Activated naive CD8-positive, alpha-beta T cell (primary cell): Measurements from ENCODE around the gene NCOA3.
"Not testable (repeated sequence)": the region's sequence is repeated elsewhere in the genome, so short reads cannot be mapped to it uniquely, and the experiment has no call there.

ENCODE experiments used
- H3K27ac Mint-ChIP-seq: one replicate; pipeline ENCODE4 v1.8.0; 2021; ENCODE audit warnings: mixed read lengths
- H3K27me3 Mint-ChIP-seq: one replicate; pipeline ENCODE4 v1.8.0; 2021; ENCODE audit warnings: mixed read lengths
- H3K36me3 Mint-ChIP-seq: one replicate; pipeline ENCODE4 v1.8.0; 2021; ENCODE audit warnings: mixed read lengths
- H3K4me1 Mint-ChIP-seq: one replicate; pipeline ENCODE4 v1.8.0; 2021; ENCODE audit warnings: low read depth, mixed read lengths
- H3K4me3 Mint-ChIP-seq: one replicate; pipeline ENCODE4 v1.8.0; 2021; ENCODE audit warnings: mild to moderate bottlenecking, mixed read lengths
- H3K9me3 Mint-ChIP-seq: one replicate; pipeline ENCODE4 v1.8.0; 2021; ENCODE audit warnings: low read depth, mixed read lengths

Gene NCOA3

DNA sequence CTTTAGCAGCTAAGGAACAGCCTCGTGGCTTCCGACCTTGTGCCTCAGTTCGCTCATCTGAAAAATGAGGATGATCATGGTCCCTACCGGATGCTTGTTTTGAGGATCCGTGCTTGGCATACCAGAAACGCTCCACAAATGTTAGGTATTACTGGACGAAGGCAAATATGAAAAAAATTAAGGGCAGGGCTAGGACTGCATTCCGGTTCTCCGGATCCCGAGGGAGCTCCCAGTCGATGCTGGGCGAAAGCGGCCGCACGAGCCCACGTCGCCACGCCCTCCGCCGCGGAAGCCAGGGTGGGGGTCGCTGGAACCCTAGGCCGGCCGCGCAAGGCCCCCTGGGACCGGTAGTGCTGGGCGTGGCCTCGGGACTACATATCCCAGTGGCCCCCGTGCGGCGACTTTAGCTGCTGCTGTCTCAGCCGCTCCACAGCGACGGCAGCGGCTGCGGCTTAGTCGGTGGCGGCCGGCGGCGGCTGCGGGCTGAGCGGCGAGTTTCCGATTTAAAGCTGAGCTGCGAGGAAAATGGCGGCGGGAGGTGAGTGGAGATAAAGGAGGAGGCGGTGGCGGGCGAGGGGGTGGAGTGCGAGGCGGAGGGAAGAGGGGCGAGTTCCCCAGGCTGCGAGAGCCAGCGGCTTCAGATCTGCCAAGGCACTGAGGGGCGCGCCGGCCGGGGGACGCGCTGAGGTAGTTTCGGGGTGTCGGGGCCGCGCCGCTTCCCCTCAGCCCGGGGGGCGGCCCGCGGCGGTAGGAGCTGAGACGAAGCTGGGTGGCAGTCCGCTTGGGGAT is at the start of gene NCOA3:
Gene NCOA3, plus strand, starts transcription at position 406 of the 789 bp plus-strand sequence. CDS start 120,361 bp downstream, outside the sequence.
- H3K4me3 Mint-ChIP-seq: peak within 1 kb of the TSS; percentile 94
- peak within 1 kb of the TSS; percentile 96 for H3K27ac Mint-ChIP-seq
- no peaks in the 10 kb centered on the region for H3K9me3 Mint-ChIP-seq
- H3K4me1 Mint-ChIP-seq: peaks cover 45% of the 10 kb centered on the region
- peaks cover 12% of the 10 kb centered on the region for H3K36me3 Mint-ChIP-seq
- H3K27me3 Mint-ChIP-seq: no peaks in the 10 kb centered on the region

DNA sequence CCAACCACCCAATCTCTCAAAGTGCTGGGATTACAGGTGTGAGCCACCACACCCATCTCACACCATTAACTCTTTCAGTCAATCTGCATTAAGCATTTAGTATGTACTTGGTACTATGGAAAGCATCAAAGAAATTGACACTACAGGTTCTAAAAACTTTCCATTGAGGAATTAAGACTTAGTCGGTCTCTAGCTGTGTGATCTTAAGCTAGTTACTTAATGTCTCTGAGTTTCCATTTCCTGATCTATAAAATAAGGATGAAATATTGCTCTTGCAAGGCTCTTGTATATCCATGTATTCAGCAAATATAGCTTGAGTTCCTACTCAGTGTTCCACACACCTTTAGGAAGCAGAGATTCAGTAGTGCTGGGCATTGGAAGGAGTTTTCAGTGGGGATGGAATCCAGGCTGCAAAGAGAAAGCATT is 48.9 kb upstream of the NCOA3 start:
- no peak overlapping the region for H3K4me3 Mint-ChIP-seq
- no peaks in the 10 kb centered on the region for H3K36me3 Mint-ChIP-seq
- H3K9me3 Mint-ChIP-seq: no peaks in the 10 kb centered on the region
- H3K27ac Mint-ChIP-seq: peak overlapping the region; percentile 84
- H3K4me1 Mint-ChIP-seq: peaks cover 29% of the 10 kb centered on the region
- H3K27me3 Mint-ChIP-seq: no peaks in the 10 kb centered on the region

DNA sequence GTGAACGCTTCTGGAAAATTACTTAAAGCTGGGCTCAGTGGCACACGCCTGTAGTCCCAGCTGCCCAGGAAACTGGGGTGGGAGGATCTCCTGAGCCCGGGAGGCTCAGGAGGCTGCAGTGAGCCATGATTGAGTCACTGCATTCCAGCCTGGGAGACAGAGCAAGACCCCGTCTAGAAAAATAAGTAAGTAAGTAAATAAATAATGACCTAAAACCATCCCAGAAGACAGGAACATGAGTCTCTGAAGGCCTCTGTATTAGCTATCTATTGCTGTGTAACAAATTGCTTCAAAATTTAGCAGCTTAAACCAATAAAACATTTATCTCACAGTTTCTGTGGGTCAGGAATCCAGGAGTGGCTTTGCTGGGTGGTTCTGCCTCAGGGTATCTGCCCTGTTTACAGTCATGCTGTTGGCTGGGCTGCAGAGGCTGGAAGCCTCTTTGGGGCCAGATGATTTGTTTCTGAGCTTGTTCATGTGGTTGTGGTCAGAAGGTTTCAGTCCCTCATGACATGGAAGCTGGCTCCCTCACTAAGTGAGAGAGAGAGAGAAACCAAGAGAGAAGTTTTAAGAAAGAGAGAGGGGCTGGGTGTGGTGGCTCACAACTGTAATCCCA is 48.4 kb upstream of the NCOA3 start:
- no peak overlapping the region for H3K4me3 Mint-ChIP-seq
- H3K27me3 Mint-ChIP-seq: no peaks in the 10 kb centered on the region
- H3K27ac Mint-ChIP-seq: peak overlapping the region; percentile 84
- peaks cover 32% of the 10 kb centered on the region for H3K4me1 Mint-ChIP-seq
- H3K36me3 Mint-ChIP-seq: no peaks in the 10 kb centered on the region
- H3K9me3 Mint-ChIP-seq: no peaks in the 10 kb centered on the region

DNA sequence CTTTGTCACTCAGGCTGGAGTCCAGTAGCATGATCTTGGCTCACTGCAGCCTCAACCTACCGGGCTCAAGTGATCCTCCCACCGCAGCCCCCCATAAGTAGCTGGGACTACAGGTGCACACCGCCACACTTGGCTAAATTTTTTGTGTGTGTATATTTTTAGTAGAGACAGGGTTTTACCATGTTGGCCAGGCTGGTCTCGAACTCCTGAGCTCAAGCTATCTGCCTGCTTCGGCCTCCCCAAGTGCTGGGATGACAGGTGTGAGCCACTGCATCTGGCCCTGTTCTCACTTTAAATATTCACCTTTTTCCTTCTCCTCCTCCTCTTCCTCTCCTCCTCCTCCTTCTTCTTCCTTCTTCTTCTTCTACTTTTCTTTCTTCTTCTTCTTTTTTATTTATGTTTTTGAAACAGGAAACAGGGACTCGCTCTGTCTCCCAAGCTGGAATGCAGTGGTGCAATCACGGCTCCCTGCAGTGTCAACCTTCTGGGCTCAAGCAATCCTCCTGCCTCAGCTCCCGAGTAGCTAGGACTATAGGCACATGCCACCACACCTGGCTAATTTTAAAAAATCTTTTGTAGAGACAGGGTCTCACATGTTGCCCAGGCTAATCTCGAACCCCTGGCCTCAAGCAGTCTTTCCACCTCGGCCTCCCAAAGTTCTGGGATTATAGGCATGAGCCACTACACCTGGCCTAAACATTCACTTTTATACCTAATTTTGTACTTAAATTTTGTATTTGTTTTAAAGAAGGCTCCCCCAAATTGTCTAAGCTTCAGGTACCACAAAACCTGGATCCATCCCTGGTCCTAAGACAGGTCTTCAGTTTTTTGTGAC is 47.2 kb upstream of the NCOA3 start:
- H3K4me1 Mint-ChIP-seq: peaks cover 34% of the 10 kb centered on the region
- no peaks in the 10 kb centered on the region for H3K9me3 Mint-ChIP-seq
- no peak overlapping the region for H3K4me3 Mint-ChIP-seq
- H3K27me3 Mint-ChIP-seq: no peaks in the 10 kb centered on the region
- H3K27ac Mint-ChIP-seq: peak overlapping the region; percentile 61
- no peaks in the 10 kb centered on the region for H3K36me3 Mint-ChIP-seq

DNA sequence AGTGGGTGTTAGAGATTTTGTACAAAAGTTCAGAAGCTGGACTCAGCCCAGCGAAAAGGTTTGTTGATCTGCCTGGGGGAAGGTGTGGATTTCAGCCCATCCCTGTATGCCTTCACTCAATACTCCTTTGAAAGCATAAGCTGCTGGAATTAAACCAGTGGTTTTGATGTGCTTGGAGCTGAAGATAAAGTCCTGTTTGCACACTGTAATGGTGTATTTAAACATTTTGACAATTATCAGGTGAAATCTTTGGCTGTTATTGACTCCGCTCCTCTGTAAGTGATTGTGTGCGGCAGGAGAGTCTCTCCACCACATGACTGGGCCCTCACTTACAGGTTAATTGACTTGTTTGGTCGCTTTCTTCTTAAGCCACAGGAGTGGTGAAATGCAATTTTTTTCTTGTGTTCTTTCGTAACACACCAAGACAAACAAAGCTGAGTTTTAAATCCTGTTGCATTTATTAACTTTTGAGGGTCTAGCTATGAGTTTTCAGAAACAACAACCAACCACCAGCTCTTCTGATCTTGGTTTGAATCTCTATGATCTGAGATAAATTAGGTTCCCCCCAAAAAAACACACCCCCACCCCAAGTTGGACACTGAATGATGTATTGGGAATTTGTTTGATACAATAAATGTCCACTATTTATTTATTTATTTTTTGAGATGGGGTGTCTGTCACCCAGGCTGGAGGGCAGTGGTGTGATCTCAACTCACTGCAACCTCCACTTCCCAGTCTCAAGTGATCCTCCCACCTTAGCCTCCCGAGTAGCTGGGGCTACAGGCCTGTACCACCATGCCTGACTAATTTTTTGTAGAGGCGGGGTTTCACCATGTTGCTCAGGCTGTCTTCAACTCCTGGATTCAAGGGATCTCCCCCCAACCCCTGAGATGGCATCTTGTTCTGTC is 46.3 kb upstream of the NCOA3 start:
- Mint-ChIP-seq H3K4me1 (peaks cover 34% of the 10 kb centered on the region), H3K4me3 (no peak overlapping the region), H3K9me3 (no peaks in the 10 kb centered on the region), H3K27me3 (no peaks in the 10 kb centered on the region), H3K36me3 (no peaks in the 10 kb centered on the region), H3K27ac (peak overlapping the region; percentile 22)

DNA sequence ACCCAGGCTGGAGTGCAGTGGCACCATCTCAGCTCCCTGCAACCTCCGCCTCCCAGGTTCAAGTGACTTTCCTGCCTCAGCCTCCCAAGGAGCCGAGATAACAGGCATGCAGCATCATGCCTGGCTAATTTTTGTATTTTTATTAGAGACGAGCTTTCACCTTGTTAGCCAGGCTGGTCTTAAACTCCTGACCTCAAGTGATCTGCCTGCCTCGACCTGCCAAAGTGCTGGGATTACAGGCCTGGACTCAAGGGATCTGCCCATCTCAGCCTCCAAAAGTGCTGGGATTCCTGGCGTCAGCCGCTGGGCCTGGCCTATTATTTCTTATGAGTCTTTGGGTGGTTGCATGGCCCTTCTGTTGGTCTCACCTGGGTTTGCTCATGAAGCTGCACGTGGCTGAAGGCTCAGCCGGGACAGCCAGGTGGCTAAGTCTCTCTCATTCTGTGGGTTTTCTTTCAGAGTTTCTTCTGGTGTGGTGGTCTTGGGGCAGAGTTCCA is 45.6 kb upstream of the NCOA3 start:
- Mint-ChIP-seq H3K27me3 (no peaks in the 10 kb centered on the region), H3K9me3 (no peaks in the 10 kb centered on the region), H3K4me1 (peaks cover 34% of the 10 kb centered on the region), H3K4me3 (no peak overlapping the region), H3K36me3 (no peaks in the 10 kb centered on the region), H3K27ac (peak overlapping the region; percentile 68)

DNA sequence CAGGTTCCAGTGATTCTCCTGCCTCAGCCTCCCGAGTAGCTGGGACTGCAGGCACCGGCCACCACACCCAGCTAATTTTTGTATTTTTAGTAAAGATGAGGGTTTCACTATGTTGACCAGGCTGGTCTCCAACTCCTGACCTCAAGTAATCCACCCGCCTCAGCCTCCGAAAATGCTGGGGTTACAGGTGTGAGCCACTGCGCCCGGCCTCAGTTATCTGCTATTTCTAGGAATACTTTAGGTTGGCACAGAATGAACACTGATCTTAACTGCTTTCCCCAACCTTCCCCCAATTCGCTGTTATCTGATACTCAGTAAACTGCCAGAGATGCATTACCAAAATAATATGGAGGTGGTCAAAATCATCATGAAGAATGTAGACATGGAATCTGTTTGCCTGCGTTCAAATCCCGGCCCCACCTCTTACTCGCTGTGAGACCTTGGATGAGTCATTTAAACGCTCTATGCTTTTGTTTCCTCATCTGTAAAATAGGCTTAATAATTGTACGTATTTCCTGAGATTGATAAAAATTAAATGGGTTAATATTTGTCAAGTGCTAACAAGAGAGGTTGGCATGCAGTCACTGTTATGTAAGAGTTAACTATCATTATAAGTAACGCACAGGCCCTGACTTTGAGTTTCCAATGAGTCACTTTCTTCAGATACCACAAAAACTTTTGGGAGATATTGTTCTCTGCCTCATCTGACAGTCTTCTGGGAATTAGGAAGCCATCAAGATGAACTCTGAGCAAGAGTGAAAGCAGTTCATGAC is 44.5 kb upstream of the NCOA3 start:
- no peaks in the 10 kb centered on the region for H3K27me3 Mint-ChIP-seq
- H3K36me3 Mint-ChIP-seq: no peaks in the 10 kb centered on the region
- H3K4me3 Mint-ChIP-seq: no peak overlapping the region
- peaks cover 34% of the 10 kb centered on the region for H3K4me1 Mint-ChIP-seq
- H3K9me3 Mint-ChIP-seq: no peaks in the 10 kb centered on the region
- peak overlapping the region; percentile 95 for H3K27ac Mint-ChIP-seq

DNA sequence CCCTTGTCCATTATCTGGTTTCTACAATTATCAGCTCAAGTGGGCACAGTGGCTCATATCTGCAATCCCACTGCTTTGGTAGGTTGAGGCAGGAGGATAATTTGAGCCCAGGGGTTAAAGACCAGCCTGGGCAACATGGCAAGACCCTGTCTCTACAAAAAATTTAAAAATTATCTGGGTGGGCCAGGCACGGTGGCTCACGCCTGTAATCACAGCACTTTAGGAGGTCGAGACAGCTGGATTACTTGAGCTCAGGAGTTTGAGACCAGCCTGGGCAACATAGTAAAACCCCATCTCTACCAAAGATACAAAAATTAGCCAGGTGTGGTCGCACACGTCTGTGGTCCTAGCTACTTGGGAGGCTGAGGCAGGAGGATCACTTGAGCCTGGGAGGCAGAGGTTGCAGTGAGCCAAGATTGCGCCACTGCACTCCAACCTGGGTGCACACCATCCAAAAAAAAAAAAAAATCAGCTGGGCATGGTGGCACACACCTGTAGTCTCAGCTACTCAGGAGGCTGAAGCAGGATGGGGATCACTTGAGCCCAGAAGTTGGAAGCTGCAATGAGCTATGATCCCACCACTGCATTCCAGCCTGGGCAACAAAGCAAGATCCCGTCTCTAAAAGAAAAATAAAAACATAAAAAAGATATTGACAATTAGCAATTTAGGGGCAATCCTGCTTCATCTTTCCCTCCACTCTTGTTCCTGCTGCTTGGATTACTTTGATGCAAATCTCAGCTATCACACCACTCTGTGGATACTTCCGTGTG is 43.2 kb upstream of the NCOA3 start:
- H3K4me1 Mint-ChIP-seq: peaks cover 25% of the 10 kb centered on the region
- H3K4me3 Mint-ChIP-seq, H3K9me3 Mint-ChIP-seq, H3K27me3 Mint-ChIP-seq, H3K36me3 Mint-ChIP-seq: not testable (repeated sequence)
- H3K27ac Mint-ChIP-seq: peak overlapping the region; percentile 58

DNA sequence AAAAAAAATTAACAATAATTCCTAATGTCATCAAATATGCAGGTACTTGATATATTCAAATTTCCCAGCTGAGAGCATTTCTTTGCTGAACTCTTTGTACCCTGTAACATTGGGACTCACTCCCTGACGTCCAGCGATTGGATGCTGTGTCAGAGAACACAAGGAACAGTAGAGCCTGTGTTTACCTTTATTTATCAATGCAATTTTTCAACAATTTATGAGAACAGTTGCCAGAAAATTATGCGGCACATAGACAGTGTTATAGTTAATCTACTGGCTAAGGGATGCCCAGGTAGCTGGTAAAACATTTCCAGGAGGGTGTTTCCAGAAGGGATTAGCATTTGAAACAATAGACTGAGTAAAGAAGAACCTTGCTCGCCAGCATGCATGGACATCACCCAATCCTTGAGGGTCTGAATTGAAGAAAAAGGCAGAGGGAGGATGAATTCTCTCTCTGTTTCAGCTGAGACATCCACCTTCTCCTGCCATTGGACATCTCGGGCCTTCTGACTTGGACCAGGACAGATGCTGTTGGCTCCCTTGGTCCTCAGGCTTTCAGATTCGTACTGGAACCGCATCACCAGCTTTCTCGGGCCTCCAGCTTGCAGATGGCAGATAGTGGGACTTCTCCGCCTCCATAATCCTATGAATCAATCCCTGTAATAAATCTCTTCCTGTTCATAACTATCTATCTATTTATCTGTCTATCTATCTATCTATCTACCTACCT is 42.2 kb upstream of the NCOA3 start:
- Mint-ChIP-seq H3K4me1 (peaks cover 19% of the 10 kb centered on the region), H3K27ac (no peak overlapping the region), H3K27me3 (no peaks in the 10 kb centered on the region), H3K36me3 (no peaks in the 10 kb centered on the region), H3K9me3 (no peaks in the 10 kb centered on the region), H3K4me3 (no peak overlapping the region)

DNA sequence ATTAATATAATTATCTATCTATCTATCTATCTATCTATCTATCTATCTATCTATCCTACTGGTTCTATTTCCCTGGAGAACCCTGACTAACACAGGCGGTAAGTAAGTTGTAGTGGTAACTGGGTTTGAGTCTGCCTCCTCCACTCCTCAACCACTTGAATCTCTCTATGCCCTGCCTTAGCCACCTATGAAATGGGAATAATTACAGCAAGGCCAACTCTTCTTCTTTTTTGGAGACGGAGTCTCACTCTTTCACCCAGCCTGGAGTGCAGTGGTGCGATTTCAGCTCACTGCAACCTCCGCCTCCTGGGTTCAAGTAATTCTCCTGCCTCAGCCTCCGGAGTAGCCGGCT is 41.0 kb upstream of the NCOA3 start:
- H3K27me3 Mint-ChIP-seq, H3K4me3 Mint-ChIP-seq, H3K9me3 Mint-ChIP-seq, H3K27ac Mint-ChIP-seq, H3K36me3 Mint-ChIP-seq: not testable (repeated sequence)
- peaks cover 18% of the 10 kb centered on the region for H3K4me1 Mint-ChIP-seq

DNA sequence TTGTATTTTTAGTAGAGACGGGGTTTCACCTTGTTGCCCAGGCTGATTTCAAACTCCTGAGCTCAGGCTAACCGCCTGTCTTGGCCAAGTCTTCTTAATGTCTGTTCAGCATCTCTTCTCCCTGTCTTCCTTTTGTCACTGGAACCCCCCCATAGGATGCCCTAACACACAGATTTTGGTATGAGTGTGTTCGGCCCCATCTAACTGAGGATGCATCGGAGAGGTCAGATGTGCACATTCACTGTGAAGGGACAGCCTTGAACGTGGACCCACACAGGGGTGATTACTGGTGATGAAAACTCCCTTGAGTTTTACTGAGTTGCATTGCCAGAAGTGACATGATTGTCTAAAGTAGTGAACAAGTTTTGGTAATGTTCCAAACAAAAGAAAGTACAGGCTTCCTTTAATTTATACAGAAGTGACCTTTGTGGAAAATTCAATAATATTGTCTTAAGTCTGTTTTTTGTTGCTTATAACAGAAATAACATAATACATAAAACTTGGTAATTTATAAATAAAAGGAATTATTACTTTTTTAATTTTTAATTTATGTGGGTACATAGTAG is 40.5 kb upstream of the NCOA3 start:
- Mint-ChIP-seq H3K4me3 (no peak overlapping the region), H3K4me1 (peaks cover 18% of the 10 kb centered on the region), H3K27ac (no peak overlapping the region), H3K36me3 (no peaks in the 10 kb centered on the region), H3K27me3 (no peaks in the 10 kb centered on the region), H3K9me3 (no peaks in the 10 kb centered on the region)

DNA sequence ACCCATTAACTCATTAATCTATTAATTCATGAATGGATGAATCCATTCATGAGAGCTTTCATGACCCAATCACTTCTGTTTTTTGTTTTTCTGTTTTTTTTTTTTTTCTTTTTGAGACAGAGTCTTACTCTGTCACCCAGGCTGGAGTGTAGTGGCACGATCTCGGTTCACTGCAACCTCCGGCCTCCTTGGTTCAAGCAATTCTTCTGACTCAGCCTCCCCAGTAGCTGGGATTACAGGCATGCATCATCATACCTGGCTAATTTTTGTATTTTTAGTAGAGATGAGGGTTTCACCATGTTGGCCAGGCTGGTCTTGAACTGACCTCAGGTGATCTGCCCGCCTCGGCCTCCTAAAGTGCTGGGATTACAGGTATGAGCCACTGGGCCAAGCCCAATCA is 39.8 kb upstream of the NCOA3 start:
- H3K9me3 Mint-ChIP-seq, H3K27me3 Mint-ChIP-seq, H3K36me3 Mint-ChIP-seq, H3K27ac Mint-ChIP-seq, H3K4me3 Mint-ChIP-seq: not testable (repeated sequence)
- peaks cover 14% of the 10 kb centered on the region for H3K4me1 Mint-ChIP-seq
